SK-N-SH (cell line): ENCODE measurements around the gene MINK1. TPM values are rescaled to one million over a fixed set of nuclear protein-coding genes. Genes with fewer than 3 reads are reported as not detected.

ENCODE experiments used
- EP300 ChIP-seq, 2 experiments: IDR thresholded peaks; 2 replicates each; pipeline versions ENCODE4 v1.4.0 to v1.6.1; 2012; ENCODE audit warnings: borderline replicate concordance in 1 of 2, low read depth in 1 of 2, low read length in 1 of 2
- EZH2phosphoT487 ChIP-seq: fragments of 200-600 bp; sonication (generic); IDR thresholded peaks from 2 replicates; pipeline ENCODE4 v1.6.1; 2017; ENCODE audit warnings: low read depth, mixed run types, mild to moderate bottlenecking, antibody characterized with exemption, moderate library complexity, borderline replicate concordance
- FOSL2 ChIP-seq: IDR thresholded peaks from 2 replicates; pipeline ENCODE4 v1.4.0; 2012; ENCODE audit warnings: low read depth, mild to moderate bottlenecking, moderate library complexity, borderline replicate concordance
- FOXJ3 ChIP-seq: sonication (generic); formaldehyde crosslinking; IDR thresholded peaks from 2 replicates; pipeline ENCODE4 v1.5.1; 2020; ENCODE audit warnings: mild to moderate bottlenecking, missing genetic modification reagents
- GABPA ChIP-seq: IDR thresholded peaks from 2 replicates; pipeline ENCODE4 v1.4.0; 2012; ENCODE audit warnings: low read depth, mild to moderate bottlenecking
- GATA2 ChIP-seq: sonication (generic); formaldehyde crosslinking; IDR thresholded peaks from 2 replicates; pipeline ENCODE4 v1.5.0; 2020; ENCODE audit warnings: mild to moderate bottlenecking, missing genetic modification reagents
- JUND ChIP-seq: IDR thresholded peaks from 2 replicates; pipeline ENCODE4 v1.4.0; 2012
- MAX ChIP-seq: IDR thresholded peaks from 2 replicates; pipeline ENCODE4 v1.4.0; 2012; ENCODE audit warnings: low read depth
- NFIC ChIP-seq: IDR thresholded peaks from 2 replicates; pipeline ENCODE4 v1.4.0; 2012; ENCODE audit warnings: borderline replicate concordance
- NRF1 ChIP-seq: IDR thresholded peaks from 2 replicates; pipeline ENCODE4 v1.6.1; 2012; ENCODE audit warnings: low read depth, mild to moderate bottlenecking, low read length
- PBX3 ChIP-seq: IDR thresholded peaks from 2 replicates; pipeline ENCODE4; 2012
- POLR2AphosphoS5 ChIP-seq: IDR thresholded peaks from 2 replicates; pipeline ENCODE4 v1.6.1; 2012; ENCODE audit warnings: low read depth, low read length
- RAD21 ChIP-seq: IDR thresholded peaks from 2 replicates; pipeline ENCODE4 v1.6.1; 2012; ENCODE audit warnings: mild to moderate bottlenecking, low read length
- REST ChIP-seq: IDR thresholded peaks from 2 replicates; pipeline ENCODE4 v1.6.1; 2012; ENCODE audit warnings: mild to moderate bottlenecking, low read depth, low read length, moderate library complexity
- RXRA ChIP-seq: IDR thresholded peaks from 2 replicates; pipeline ENCODE4 v1.4.0; 2012; ENCODE audit warnings: low read depth, mild to moderate bottlenecking, borderline replicate concordance
- SIN3A ChIP-seq: IDR thresholded peaks from 2 replicates; pipeline ENCODE4 v1.6.1; 2012; ENCODE audit warnings: low read depth, mild to moderate bottlenecking, low read length, moderate library complexity, borderline replicate concordance
- SMC3 ChIP-seq: IDR thresholded peaks from 2 replicates; pipeline ENCODE4 v1.6.1; 2012; ENCODE audit warnings: low read depth, low read length, improper control_type of control experiment
- polyA plus RNA-seq, 3 experiments: library from polyadenylated mRNA; depleted of rRNA; stranded (reverse); fragments of >200 nt; gene quantifications; 2 replicates each; pipeline ENCODE4 v1.2.3, GENCODE V29; 2012
- TF ChIP-seq, protein P1 (sequence below): IDR thresholded peaks from 2 replicates; pipeline ENCODE4 v1.4.0; 2012; ENCODE audit warnings: low read depth, borderline replicate concordance

The MINK1 gene
- polyA plus RNA-seq, 1 of the 3 experiments (the other 2 are of a cell fraction): 64.7 TPM

GRCh38 chr17:4789951-4790704, 43.0 kb upstream of the MINK1 start (continued):
- TF ChIP-seq GATA2 (CRISPR knock-in tag): no peak
- TF ChIP-seq REST: no peak
- TF ChIP-seq RXRA: no peak
- TF ChIP-seq MAX: peak; percentile 57
- no peak for TF ChIP-seq POLR2AphosphoS5
- TF ChIP-seq NRF1: no peak
- peak; percentile 67; the same call in 1 of the 2 replicates for TF ChIP-seq SIN3A
- TF ChIP-seq, protein P1, sequence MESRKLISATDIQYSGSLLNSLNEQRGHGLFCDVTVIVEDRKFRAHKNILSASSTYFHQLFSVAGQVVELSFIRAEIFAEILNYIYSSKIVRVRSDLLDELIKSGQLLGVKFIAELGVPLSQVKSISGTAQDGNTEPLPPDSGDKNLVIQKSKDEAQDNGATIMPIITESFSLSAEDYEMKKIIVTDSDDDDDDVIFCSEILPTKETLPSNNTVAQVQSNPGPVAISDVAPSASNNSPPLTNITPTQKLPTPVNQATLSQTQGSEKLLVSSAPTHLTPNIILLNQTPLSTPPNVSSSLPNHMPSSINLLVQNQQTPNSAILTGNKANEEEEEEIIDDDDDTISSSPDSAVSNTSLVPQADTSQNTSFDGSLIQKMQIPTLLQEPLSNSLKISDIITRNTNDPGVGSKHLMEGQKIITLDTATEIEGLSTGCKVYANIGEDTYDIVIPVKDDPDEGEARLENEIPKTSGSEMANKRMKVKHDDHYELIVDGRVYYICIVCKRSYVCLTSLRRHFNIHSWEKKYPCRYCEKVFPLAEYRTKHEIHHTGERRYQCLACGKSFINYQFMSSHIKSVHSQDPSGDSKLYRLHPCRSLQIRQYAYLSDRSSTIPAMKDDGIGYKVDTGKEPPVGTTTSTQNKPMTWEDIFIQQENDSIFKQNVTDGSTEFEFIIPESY: no peak
- no peak for TF ChIP-seq FOXJ3 (CRISPR knock-in tag)
- TF ChIP-seq JUND: no peak
- 0 out of 2 replicates have a peak, but pooled peaks have one; percentile 33 for TF ChIP-seq GABPA
- peak; percentile 37; the same call in 1 of the 2 replicates for TF ChIP-seq SMC3
- no peak for TF ChIP-seq PBX3
- TF ChIP-seq EZH2phosphoT487: no peak
- TF ChIP-seq RAD21: peak; percentile 39
- TF ChIP-seq EP300 (IDR thresholded peaks at IDR 0.05; ENCODE audit: borderline replicate concordance in 1 of 2, low read depth in 1 of 2, low read length in 1 of 2): no peak
- no peak for TF ChIP-seq FOSL2
- no peak for TF ChIP-seq NFIC
